ENCODE measurements around the gene KLHL22.

The KLHL22 gene

DNA sequence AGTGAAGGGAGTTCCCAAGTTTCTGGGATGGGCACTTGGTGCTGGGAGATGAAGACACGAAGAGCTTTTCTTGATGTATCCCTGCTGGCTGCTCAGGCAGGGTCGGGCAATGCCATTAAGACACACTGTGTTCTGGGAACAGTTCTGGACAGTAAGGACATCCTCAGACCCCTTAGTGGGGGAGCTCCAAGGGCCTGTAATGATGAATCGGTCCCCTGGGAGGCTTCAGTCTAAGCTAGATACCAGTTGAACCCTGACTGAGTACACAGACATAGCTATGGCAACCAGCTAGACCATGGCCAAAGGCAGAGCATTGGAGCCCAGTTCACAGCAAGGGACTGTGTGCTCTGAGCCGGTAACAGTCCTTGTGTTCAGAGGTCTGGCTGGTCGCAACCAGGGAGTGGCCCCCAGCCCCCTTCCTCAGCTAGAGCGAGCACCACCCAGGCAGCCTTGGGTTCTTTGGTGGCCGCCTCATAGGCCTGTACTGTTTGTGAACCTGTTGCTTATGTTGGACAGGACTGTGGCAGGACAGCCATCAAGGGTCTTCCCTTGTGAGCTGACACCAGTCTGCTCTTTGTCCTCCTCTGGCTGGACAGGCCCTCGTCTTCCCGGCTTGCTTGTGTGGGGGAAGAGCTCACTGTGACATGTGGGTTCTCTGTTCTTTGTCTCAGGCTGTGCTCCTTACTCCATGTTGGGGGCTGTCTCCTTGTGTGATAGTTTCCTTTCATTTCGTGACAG, 36.8 kb upstream of the KLHL22 start:
- peak overlapping the region; percentile 72 for H3K4me2 ChIP-seq (ENCODE audit: low read length)
- H3K27me3 ChIP-seq (ENCODE audit: control insufficient read depth, insufficient read depth, low read length) = no peaks in the 10 kb centered on the region
- no peaks in the 10 kb centered on the region for H3K9me3 ChIP-seq (replicated peaks; ENCODE audit: low read length)
- H3K4me1 ChIP-seq (ENCODE audit: control insufficient read depth, insufficient read depth, low read length) = peaks cover 53% of the 10 kb centered on the region
- peaks cover 25% of the 10 kb centered on the region for H3K36me3 ChIP-seq (ENCODE audit: insufficient read depth, low read length)
- H3K9ac ChIP-seq (ENCODE audit: low read depth, low read length) = peak overlapping the region; percentile 86
- peak overlapping the region; percentile 11 for H3K4me3 ChIP-seq (ENCODE audit: low read length)

DNA sequence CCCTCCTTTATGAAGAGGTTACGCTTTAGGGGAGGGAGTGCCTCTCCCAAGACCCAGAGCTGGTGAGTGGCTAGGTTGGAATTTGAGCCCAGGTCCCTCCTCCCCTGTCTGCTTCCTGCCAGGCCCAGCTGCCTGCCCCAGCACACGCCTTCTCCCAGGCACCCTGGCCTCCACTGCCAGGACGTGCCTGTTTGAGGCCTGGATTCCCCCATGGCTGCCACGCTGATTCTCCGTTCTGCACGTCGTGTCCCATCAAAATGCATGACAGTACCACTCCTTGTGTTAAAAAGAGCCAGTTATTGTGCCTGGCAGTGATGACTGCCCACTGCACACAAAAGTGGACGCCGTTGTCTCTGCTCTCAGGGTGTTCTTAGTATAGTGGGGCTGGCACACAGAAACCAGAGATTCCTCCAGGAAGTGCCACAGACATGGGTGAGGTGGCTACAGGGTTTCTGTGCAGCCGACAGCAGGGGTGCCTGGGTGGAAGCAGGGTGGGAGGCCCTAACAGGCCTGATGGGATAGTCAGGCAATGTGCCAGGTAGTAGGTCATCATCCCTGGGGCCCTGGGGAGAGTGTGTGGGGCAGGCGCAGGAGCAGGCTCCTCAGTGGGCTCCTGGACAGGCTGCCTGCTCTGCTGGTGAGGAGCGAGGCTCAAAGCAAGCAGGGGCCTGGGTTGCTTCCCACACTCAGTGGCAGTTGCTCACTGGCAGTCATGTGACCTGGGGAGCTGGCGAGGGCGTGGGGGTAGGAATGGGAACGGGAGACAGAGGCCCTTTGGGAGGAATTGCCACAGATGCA, 36.0 kb upstream of the KLHL22 start:
- peak overlapping the region; percentile 44 for H3K4me3 ChIP-seq (ENCODE audit: low read length)
- peaks cover 20% of the 10 kb centered on the region for H3K36me3 ChIP-seq (ENCODE audit: insufficient read depth, low read length)
- no peaks in the 10 kb centered on the region for H3K27me3 ChIP-seq (ENCODE audit: control insufficient read depth, insufficient read depth, low read length)
- no peaks in the 10 kb centered on the region for H3K9me3 ChIP-seq (replicated peaks; ENCODE audit: low read length)
- peak overlapping the region; percentile 86 for H3K9ac ChIP-seq (ENCODE audit: low read depth, low read length)
- peak overlapping the region; percentile 72 for H3K4me2 ChIP-seq (ENCODE audit: low read length)
- peaks cover 55% of the 10 kb centered on the region for H3K4me1 ChIP-seq (ENCODE audit: control insufficient read depth, insufficient read depth, low read length)

DNA sequence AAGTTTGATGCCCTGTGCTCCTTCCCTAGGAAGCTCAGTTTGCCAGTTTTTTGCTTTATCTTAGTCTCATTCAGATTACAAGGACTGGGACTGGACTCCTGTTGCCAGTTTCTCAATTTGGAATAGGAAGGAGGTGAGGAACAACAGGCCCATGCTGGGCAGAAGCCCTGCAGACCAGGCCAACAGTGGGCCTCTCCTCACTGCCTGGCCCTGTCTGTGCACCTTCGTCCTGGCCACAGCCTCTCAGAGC, 35.5 kb upstream of the KLHL22 start:
- peaks cover 57% of the 10 kb centered on the region for H3K4me1 ChIP-seq (ENCODE audit: control insufficient read depth, insufficient read depth, low read length)
- H3K4me2 ChIP-seq (ENCODE audit: low read length) = peak overlapping the region; percentile 72
- peaks cover 24% of the 10 kb centered on the region for H3K36me3 ChIP-seq (ENCODE audit: insufficient read depth, low read length)
- H3K4me3 ChIP-seq (ENCODE audit: low read length) = peak overlapping the region; percentile 9
- peak overlapping the region; percentile 86 for H3K9ac ChIP-seq (ENCODE audit: low read depth, low read length)
- no peaks in the 10 kb centered on the region for H3K9me3 ChIP-seq (replicated peaks; ENCODE audit: low read length)
- no peaks in the 10 kb centered on the region for H3K27me3 ChIP-seq (ENCODE audit: control insufficient read depth, insufficient read depth, low read length)

DNA sequence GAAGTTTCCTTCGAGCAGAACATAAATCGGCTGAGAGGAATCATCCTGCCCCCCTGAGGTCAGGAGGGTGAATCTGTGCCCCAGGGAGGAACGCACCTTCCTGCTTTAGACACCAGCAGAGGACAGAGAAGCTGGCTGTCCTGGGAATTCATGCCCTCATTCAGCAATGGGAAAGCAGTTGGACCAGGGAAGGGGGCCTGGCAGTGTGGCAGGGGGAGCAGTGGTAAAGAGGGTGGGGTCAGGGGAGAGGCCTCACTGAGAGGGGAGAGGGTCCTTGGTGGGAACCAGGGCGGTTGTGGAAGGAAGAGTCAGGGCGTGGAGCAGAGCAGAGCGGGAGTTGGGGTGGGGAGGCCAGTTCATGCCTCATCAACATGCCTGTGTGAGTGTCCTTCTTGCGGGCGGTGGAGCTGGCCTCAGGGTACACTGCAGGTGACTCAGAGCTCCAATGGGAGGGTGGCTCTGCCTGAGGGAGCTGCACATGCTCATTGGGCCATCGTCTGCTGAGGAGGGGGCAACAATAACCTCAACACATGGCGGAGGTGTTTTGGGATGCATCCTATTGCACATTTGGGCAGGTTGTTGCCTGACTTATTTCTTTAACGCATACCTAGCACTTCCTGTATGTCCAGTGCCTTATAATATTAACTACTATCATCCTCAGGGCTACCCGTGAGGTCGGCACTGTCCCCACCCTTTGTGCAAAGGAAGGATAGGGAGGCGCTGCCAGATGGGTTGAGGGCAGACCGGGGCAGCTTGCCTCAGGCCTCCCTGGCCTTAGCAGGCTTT, 35.0 kb upstream of the KLHL22 start:
- H3K36me3 ChIP-seq (ENCODE audit: insufficient read depth, low read length) = peaks cover 27% of the 10 kb centered on the region
- H3K4me3 ChIP-seq (ENCODE audit: low read length) = peak overlapping the region; percentile 9
- H3K4me1 ChIP-seq (ENCODE audit: control insufficient read depth, insufficient read depth, low read length) = peaks cover 60% of the 10 kb centered on the region
- H3K4me2 ChIP-seq (ENCODE audit: low read length) = peak overlapping the region; percentile 72
- H3K27me3 ChIP-seq (ENCODE audit: control insufficient read depth, insufficient read depth, low read length) = no peaks in the 10 kb centered on the region
- no peaks in the 10 kb centered on the region for H3K9me3 ChIP-seq (replicated peaks; ENCODE audit: low read length)
- H3K9ac ChIP-seq (ENCODE audit: low read depth, low read length) = peak overlapping the region; percentile 86

DNA sequence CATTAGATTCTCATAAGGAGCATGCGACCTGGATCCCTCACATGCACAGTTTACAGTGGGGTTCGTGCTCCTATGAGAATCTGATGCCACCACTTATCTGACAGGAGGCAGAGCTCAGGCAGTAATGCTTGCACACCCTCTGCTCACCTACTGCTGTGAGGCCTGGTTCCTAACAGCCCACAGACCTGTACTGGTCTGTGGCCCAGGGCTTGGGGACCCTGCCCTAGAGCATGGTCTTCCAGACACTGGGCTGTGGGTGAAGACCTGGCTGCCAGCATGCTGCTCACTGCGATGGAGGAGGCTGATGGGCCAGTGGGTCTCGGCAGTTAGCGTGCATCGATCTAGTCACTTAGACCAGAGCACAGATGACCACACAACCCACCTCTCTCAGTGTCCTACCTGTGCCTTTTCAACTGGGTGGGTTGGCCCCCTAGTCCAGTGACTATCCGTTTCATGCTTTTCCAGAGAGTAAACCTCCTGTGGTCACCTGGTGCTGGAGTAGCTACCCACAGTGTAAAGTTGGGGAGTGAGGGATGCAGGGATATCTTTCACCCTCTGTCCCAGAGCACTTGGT, 32.9 kb upstream of the KLHL22 start:
- Histone ChIP-seq H3K36me3 (ENCODE audit: insufficient read depth, low read length) (peaks cover 25% of the 10 kb centered on the region), H3K27me3 (ENCODE audit: control insufficient read depth, insufficient read depth, low read length) (no peaks in the 10 kb centered on the region), H3K4me3 (ENCODE audit: low read length) (no peak overlapping the region), H3K4me2 (ENCODE audit: low read length) (no peak overlapping the region), H3K4me1 (ENCODE audit: control insufficient read depth, insufficient read depth, low read length) (peaks cover 65% of the 10 kb centered on the region), H3K9me3 (replicated peaks; ENCODE audit: low read length) (no peaks in the 10 kb centered on the region), H3K9ac (ENCODE audit: low read depth, low read length) (no peak overlapping the region)

DNA sequence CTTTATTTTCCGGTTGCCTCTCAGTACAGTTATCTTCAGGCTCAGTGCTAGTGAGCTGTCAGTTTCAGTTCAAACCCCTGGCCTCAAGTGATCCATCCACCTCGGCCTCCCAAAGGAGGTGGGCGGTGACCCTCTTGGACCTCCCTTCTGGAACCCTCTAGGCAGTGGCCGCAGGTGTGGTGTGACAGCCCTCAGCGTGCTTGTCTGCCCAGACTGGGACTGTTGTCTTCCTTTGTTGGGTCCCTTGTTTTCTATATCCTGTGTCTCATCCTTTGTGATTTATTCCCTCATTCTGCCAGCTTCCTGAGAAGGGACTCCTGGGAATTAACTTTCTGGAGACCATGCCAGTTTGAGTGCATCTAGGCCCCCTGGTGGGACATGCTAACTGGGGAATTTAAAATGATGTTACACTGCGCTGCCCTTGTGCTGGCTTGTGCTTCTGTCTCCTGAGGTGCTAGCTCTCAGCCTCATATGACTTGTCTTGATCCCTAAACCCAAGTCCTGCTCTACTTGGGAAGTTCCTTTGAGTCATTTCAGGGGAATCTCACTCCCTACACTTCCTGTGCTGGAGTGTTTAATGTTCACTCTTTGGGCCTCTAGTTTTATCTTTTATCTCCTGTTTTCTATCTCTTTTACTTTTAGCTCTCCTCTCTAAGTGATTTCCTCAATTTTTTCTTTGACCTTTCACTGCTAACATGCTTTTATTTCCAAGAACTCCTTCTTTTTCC, 31.2 kb upstream of the KLHL22 start:
- Histone ChIP-seq H3K4me3 (ENCODE audit: low read length) (peak overlapping the region; percentile 19), H3K36me3 (ENCODE audit: insufficient read depth, low read length) (peaks cover 36% of the 10 kb centered on the region), H3K4me2 (ENCODE audit: low read length) (peak overlapping the region; percentile 61), H3K9me3 (replicated peaks; ENCODE audit: low read length) (no peaks in the 10 kb centered on the region), H3K27me3 (ENCODE audit: control insufficient read depth, insufficient read depth, low read length) (no peaks in the 10 kb centered on the region), H3K4me1 (ENCODE audit: control insufficient read depth, insufficient read depth, low read length) (peaks cover 63% of the 10 kb centered on the region), H3K9ac (ENCODE audit: low read depth, low read length) (peak overlapping the region; percentile 35)

DNA sequence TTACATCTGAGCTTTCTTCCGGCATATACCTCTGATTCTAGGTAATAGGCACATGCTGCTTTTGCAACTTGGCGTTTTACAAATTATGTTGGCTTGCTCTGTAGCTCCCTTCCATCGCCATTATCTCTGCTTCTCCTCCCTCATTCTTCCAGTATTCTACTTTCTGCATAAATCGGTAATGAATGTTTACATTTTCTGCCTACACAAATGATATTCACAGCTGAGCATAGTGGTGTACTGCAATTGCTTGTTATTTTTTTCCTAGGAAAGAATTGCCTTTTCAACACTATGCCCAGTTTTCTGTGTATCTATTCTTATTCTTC, 30.7 kb upstream of the KLHL22 start:
- Histone ChIP-seq H3K9me3 (replicated peaks; ENCODE audit: low read length) (no peaks in the 10 kb centered on the region), H3K36me3 (ENCODE audit: insufficient read depth, low read length) (peaks cover 38% of the 10 kb centered on the region), H3K27me3 (ENCODE audit: control insufficient read depth, insufficient read depth, low read length) (no peaks in the 10 kb centered on the region), H3K4me2 (ENCODE audit: low read length) (peak overlapping the region; percentile 61), H3K4me1 (ENCODE audit: control insufficient read depth, insufficient read depth, low read length) (peaks cover 58% of the 10 kb centered on the region), H3K9ac (ENCODE audit: low read depth, low read length) (peak overlapping the region; percentile 35), H3K4me3 (ENCODE audit: low read length) (no peak overlapping the region)

GRCh38 chr22:20525048-20525447, 29.5 kb upstream of the KLHL22 start:
- H3K9ac ChIP-seq (ENCODE audit: low read depth, low read length) = no peak overlapping the region
- H3K9me3 ChIP-seq (replicated peaks; ENCODE audit: low read length) = no peaks in the 10 kb centered on the region
- no peak overlapping the region for H3K4me3 ChIP-seq (ENCODE audit: low read length)
- H3K4me1 ChIP-seq (ENCODE audit: control insufficient read depth, insufficient read depth, low read length) = peaks cover 54% of the 10 kb centered on the region
- H3K36me3 ChIP-seq (ENCODE audit: insufficient read depth, low read length) = peaks cover 44% of the 10 kb centered on the region
- no peaks in the 10 kb centered on the region for H3K27me3 ChIP-seq (ENCODE audit: control insufficient read depth, insufficient read depth, low read length)
- H3K4me2 ChIP-seq (ENCODE audit: low read length) = no peak overlapping the region

DNA sequence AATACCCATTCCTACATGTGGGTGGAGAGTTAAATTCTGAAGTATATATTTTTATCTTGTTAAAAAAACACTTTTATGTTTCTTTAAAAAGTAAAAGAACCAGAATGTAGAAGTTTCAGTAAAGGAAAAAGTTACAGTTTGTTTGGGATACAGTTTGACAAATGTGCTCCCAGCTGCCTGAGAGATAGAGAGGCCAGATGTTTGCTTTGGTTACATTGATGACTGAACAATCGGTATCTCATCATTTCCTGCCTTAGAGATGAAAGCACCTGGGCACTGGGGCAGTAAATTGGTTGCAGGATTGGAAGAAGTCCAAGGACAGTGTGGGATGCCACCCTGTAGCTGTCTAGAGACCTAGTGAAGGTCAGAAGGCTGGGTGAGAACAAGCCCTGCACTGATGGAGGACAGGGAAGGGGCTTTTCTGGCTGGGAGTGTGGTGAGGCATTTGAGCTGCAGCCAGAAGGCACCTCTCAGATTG, 28.4 kb upstream of the KLHL22 start:
- H3K4me3 ChIP-seq (ENCODE audit: low read length) = no peak overlapping the region
- H3K9ac ChIP-seq (ENCODE audit: low read depth, low read length) = no peak overlapping the region
- peaks cover 56% of the 10 kb centered on the region for H3K4me1 ChIP-seq (ENCODE audit: control insufficient read depth, insufficient read depth, low read length)
- H3K9me3 ChIP-seq (replicated peaks; ENCODE audit: low read length) = no peaks in the 10 kb centered on the region
- peak overlapping the region; percentile 21 for H3K4me2 ChIP-seq (ENCODE audit: low read length)
- no peaks in the 10 kb centered on the region for H3K27me3 ChIP-seq (ENCODE audit: control insufficient read depth, insufficient read depth, low read length)
- peaks cover 45% of the 10 kb centered on the region for H3K36me3 ChIP-seq (ENCODE audit: insufficient read depth, low read length)

DNA sequence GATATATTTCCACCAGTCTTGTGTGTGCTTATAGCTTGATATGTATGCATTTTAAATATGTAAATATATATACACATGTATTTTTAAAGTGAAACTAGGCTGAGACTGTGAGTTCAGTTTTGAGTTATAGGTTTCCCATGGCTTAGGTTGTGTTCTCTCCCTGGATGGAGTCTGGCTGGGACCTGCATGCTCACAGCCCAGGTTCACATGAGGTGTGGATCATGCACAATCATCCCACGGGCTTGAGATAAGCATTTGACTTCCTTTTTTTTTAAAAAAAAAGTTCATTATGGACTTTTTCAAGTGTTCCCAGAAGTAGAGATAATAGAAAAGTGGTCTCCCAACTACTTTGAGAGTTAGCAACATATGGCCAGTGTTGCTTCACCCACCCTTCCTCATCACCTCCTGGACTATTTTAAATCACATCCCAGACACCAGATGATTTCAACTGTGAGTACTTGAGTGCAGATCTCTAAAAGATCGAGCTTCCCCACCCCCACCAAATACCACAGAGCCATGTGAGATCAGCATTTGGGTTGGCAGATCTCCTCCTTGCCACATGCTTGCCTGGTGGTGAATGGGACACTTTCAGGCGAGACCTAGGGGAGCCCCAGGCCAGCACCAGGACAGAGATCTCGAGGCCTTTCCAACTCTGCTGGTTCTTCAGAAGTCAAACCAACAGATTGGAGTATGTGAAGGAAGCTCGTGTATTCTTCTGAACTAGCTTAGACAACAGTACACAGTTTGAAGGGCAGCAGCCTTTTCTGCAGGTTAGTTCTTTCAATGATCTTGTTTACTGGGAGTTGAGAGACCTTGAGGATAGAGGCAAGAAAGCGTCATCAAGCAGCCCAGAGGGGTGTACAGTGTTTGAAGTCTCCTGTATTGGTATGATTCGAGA, 27.7 kb upstream of the KLHL22 start:
- H3K4me3 ChIP-seq (ENCODE audit: low read length) = no peak overlapping the region
- H3K36me3 ChIP-seq (ENCODE audit: insufficient read depth, low read length) = peaks cover 45% of the 10 kb centered on the region
- peaks cover 56% of the 10 kb centered on the region for H3K4me1 ChIP-seq (ENCODE audit: control insufficient read depth, insufficient read depth, low read length)
- no peaks in the 10 kb centered on the region for H3K9me3 ChIP-seq (replicated peaks; ENCODE audit: low read length)
- no peaks in the 10 kb centered on the region for H3K27me3 ChIP-seq (ENCODE audit: control insufficient read depth, insufficient read depth, low read length)
- peak overlapping the region; percentile 2 for H3K9ac ChIP-seq (ENCODE audit: low read depth, low read length)
- H3K4me2 ChIP-seq (ENCODE audit: low read length) = peak overlapping the region; percentile 21

Data from skeletal muscle satellite cell (primary cell).